Neural cell (in vitro differentiated cells): ENCODE results near the gene C12orf42. TPM values are rescaled to one million over a fixed set of nuclear protein-coding genes. Genes with fewer than 3 reads are reported as not detected.
"Not testable (repeated sequence)": the region's sequence is repeated elsewhere in the genome, so short reads cannot be mapped to it uniquely, and the experiment has no call there.

Experiments used
- H2AFZ ChIP-seq: fragments of 200-600, 300-800 bp; sonication (generic), shearing (Covaris generic); 2 replicates; pipeline ENCODE4 v1.6.0; 2014; ENCODE audit warnings: low read depth, mild to moderate bottlenecking, antibody characterized with exemption, low read length, moderate library complexity
- H3F3A ChIP-seq: fragments of 200-600 bp; shearing (Covaris generic); 2 replicates; pipeline ENCODE4 v1.6.1; 2016; ENCODE audit warnings: mild to moderate bottlenecking, moderate library complexity, mixed read lengths, antibody characterized with exemption, low read length; ENCODE audit not compliant: insufficient read depth, poor library complexity, severe bottlenecking
- H3K27ac ChIP-seq: fragments of 200-600, 300-800 bp; sonication (generic), shearing (Covaris generic); 2 replicates; pipeline ENCODE4 v1.5.1; 2014; ENCODE audit warnings: mild to moderate bottlenecking, low read length, moderate library complexity
- H3K27me3 ChIP-seq: fragments of 300-800, 200-600 bp; sonication (generic), shearing (Covaris generic); 2 replicates; pipeline ENCODE4 v1.6.0; 2014; ENCODE audit warnings: mild to moderate bottlenecking, low read depth, low read length, moderate library complexity; ENCODE audit not compliant: insufficient read depth
- H3K36me3 ChIP-seq: fragments of 300-800, 200-600 bp; sonication (generic), shearing (Covaris generic); 2 replicates; pipeline ENCODE4 v1.5.1; 2014; ENCODE audit warnings: mild to moderate bottlenecking, antibody characterized with exemption, low read length, moderate library complexity; ENCODE audit not compliant: insufficient read depth
- H3K4me2 ChIP-seq: fragments of 300-800, 200-600 bp; sonication (generic), shearing (Covaris generic); 2 replicates; pipeline ENCODE4 v1.6.0; 2014; ENCODE audit warnings: mild to moderate bottlenecking, low read length
- H3K4me3 ChIP-seq: fragments of 300-800, 200-600 bp; sonication (generic), shearing (Covaris generic); 2 replicates; pipeline ENCODE4 v1.5.1; 2014; ENCODE audit warnings: mild to moderate bottlenecking, low read length, moderate library complexity
- H3K79me2 ChIP-seq: fragments of 200-600 bp; shearing (Covaris generic); replicated peaks from 2 replicates; pipeline ENCODE4 v1.6.0; 2014; ENCODE audit warnings: mild to moderate bottlenecking, low read length, moderate library complexity; ENCODE audit not compliant: insufficient read depth
- H3K9ac ChIP-seq: fragments of 300-800, 200-600 bp; sonication (generic), shearing (Covaris generic); 2 replicates; pipeline ENCODE4 v1.6.1; 2016; ENCODE audit warnings: mild to moderate bottlenecking, low read length, mixed read lengths
- H3K9me2 ChIP-seq: fragments of 200-600 bp; shearing (Covaris generic); 2 replicates; pipeline ENCODE4 v1.6.1; 2016; ENCODE audit warnings: mild to moderate bottlenecking, low read length, mixed read lengths; ENCODE audit not compliant: insufficient read depth
- H3K9me3 ChIP-seq: fragments of 200-600, 300-800 bp; sonication (generic), shearing (Covaris generic); 2 replicates; pipeline ENCODE4 v1.6.1; 2016; ENCODE audit warnings: mild to moderate bottlenecking, mixed run types, low read length, moderate library complexity, mixed read lengths
- H4K20me1 ChIP-seq: fragments of 200-600 bp; shearing (Covaris generic); 2 replicates; pipeline ENCODE4 v1.6.1; 2016; ENCODE audit warnings: mild to moderate bottlenecking, mixed run types; ENCODE audit not compliant: insufficient read depth
- EP300 ChIP-seq: fragments of 450-650 bp; conservative IDR thresholded peaks from 2 replicates; pipeline ENCODE4 v1.6.1; 2014; ENCODE audit warnings: antibody characterized with exemption, mild to moderate bottlenecking, moderate library complexity; ENCODE audit not compliant: poor library complexity, severe bottlenecking
- EZH2 ChIP-seq: fragments of 200-600, 300-800 bp; shearing (Covaris generic), sonication (generic); IDR thresholded peaks from 2 replicates; pipeline ENCODE4 v1.6.1; 2014; ENCODE audit warnings: antibody characterized with exemption, low read length, borderline replicate concordance, mild to moderate bottlenecking; ENCODE audit not compliant: insufficient read depth, poor library complexity, severe bottlenecking
- MXI1 ChIP-seq: fragments of 450-650 bp; conservative IDR thresholded peaks from 2 replicates; pipeline ENCODE4 v1.6.1; 2014; ENCODE audit warnings: antibody characterized with exemption, mild to moderate bottlenecking; ENCODE audit not compliant: poor library complexity, severe bottlenecking
- POLR2AphosphoS5 ChIP-seq: IDR thresholded peaks from 2 replicates; pipeline ENCODE4 v1.6.1; 2012
- RAD21 ChIP-seq: fragments of 450-650 bp; conservative IDR thresholded peaks from 2 replicates; pipeline ENCODE4 v1.6.1; 2014; ENCODE audit warnings: antibody characterized with exemption, mild to moderate bottlenecking, moderate library complexity
- SMC3 ChIP-seq: fragments of 450-650 bp; conservative IDR thresholded peaks from 2 replicates; pipeline ENCODE4 v1.6.1; 2014; ENCODE audit warnings: antibody characterized with exemption, mild to moderate bottlenecking, moderate library complexity; ENCODE audit not compliant: poor library complexity
- TAF1 ChIP-seq: IDR thresholded peaks from 2 replicates; pipeline ENCODE4 v1.6.1; 2012; ENCODE audit warnings: low read depth
- polyA plus RNA-seq: library from polyadenylated mRNA; depleted of rRNA; stranded (reverse); fragments of >200 nt; gene quantifications from 2 replicates; pipeline ENCODE4 v1.2.3, GENCODE V29; 2014
- TF ChIP-seq, protein P1 (sequence below): IDR thresholded peaks from 2 replicates; pipeline ENCODE4 v1.6.1; 2012; ENCODE audit warnings: borderline replicate concordance
- TF ChIP-seq, protein P2 (sequence below): fragments of 450-650 bp; IDR thresholded peaks from 2 replicates; pipeline ENCODE4 v1.5.1; 2014; ENCODE audit warnings: antibody characterized with exemption, mild to moderate bottlenecking, moderate library complexity; ENCODE audit not compliant: poor library complexity, severe bottlenecking

Gene C12orf42
- polyA plus RNA-seq, 1 donor from 2014 or later, result 0.54 TPM

DNA sequence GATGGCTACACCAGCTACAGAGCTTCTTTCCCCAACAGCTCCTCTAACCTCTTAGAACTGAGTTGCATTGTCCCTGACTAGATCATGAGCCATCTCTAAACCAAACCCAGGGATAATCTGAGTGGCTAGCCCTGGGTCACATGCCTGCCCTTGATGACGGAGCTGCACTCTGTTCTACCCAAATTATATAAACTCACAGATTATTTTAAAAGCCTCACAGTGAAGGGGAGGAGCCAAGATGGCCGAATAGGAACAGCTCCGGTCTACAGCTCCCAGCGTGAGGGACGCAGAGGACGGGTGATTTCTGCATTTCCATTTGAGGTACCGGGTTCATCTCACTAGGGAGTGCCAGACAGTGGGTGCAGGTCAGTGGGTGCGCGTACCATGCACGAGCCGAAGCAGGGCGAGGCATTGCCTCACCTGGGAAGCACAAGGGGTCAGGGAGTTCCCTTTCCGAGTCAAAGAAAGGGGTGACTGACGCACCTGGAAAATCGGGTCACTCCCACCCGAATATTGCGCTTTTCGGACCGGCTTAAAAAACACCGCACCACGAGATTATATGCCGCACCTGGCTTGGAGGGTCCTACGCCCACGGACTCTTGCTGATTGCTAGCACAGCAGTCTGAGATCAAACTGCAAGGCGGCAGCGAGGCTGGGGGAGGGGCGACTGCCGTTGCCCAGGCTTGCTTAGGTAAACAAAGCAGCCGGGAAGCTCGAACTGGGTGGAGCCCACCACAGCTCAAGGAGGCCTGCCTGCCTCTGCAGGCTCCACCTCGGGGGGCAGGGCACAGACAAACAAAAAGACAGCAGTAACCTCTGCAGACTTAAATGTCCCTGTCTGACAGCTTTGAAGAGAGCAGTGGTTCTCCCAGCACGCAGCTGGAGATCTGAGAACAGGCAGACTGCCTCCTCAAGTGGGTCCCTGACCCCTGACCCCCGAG, 61.3 kb downstream of the C12orf42 start:
- H3F3A ChIP-seq, H3K27ac ChIP-seq, H3K9me2 ChIP-seq, H3K79me2 ChIP-seq, H3K4me2 ChIP-seq, H3K9ac ChIP-seq, H3K27me3 ChIP-seq, H4K20me1 ChIP-seq, H3K36me3 ChIP-seq, H3K9me3 ChIP-seq, H2AFZ ChIP-seq, H3K4me3 ChIP-seq: not testable (repeated sequence)

DNA sequence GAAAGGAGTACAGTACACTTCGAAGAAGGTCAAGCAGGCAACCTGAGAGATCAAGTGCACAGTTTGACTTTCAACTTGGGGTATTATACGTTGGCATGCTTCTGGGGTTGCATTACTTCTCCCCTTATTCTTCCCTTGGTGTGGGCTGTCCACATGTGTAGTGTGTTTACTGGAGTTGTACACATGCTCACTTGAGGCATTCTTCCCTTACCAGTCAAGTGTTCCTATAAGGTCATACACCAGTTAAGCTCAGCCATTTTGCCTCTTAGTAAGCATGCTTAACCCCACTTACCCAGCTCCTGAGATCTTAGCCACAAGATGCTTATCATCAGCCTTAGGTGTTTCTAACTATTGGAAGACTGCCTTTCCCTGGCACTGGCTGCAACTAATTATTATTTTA, 63.8 kb downstream of the C12orf42 start:
- Histone ChIP-seq H3K4me2 (no peak overlapping the region), H2AFZ (no peak overlapping the region), H3K27me3 (no peaks in the 10 kb centered on the region)

More for the DNA sequence above, 63.8 kb downstream of the C12orf42 start:
- Histone ChIP-seq H3K9ac (no peak overlapping the region), H3K9me3 (no peaks in the 10 kb centered on the region), H3K9me2 (no peaks in the 10 kb centered on the region), H3K4me3 (no peak overlapping the region), H3K79me2 (no peaks in the 10 kb centered on the region), H3F3A (no peaks in the 10 kb centered on the region), H3K27ac (no peak overlapping the region), H4K20me1 (no peaks in the 10 kb centered on the region), H3K36me3 (no peaks in the 10 kb centered on the region)
- TF ChIP-seq, protein P1, sequence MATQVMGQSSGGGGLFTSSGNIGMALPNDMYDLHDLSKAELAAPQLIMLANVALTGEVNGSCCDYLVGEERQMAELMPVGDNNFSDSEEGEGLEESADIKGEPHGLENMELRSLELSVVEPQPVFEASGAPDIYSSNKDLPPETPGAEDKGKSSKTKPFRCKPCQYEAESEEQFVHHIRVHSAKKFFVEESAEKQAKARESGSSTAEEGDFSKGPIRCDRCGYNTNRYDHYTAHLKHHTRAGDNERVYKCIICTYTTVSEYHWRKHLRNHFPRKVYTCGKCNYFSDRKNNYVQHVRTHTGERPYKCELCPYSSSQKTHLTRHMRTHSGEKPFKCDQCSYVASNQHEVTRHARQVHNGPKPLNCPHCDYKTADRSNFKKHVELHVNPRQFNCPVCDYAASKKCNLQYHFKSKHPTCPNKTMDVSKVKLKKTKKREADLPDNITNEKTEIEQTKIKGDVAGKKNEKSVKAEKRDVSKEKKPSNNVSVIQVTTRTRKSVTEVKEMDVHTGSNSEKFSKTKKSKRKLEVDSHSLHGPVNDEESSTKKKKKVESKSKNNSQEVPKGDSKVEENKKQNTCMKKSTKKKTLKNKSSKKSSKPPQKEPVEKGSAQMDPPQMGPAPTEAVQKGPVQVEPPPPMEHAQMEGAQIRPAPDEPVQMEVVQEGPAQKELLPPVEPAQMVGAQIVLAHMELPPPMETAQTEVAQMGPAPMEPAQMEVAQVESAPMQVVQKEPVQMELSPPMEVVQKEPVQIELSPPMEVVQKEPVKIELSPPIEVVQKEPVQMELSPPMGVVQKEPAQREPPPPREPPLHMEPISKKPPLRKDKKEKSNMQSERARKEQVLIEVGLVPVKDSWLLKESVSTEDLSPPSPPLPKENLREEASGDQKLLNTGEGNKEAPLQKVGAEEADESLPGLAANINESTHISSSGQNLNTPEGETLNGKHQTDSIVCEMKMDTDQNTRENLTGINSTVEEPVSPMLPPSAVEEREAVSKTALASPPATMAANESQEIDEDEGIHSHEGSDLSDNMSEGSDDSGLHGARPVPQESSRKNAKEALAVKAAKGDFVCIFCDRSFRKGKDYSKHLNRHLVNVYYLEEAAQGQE, result no peak
- no peak for TF ChIP-seq MXI1
- TF ChIP-seq EZH2, result no peak
- TF ChIP-seq SMC3, result no peak
- no peak for TF ChIP-seq POLR2AphosphoS5
- TF ChIP-seq TAF1, result no peak
- TF ChIP-seq RAD21, result no peak
- TF ChIP-seq, protein P2, sequence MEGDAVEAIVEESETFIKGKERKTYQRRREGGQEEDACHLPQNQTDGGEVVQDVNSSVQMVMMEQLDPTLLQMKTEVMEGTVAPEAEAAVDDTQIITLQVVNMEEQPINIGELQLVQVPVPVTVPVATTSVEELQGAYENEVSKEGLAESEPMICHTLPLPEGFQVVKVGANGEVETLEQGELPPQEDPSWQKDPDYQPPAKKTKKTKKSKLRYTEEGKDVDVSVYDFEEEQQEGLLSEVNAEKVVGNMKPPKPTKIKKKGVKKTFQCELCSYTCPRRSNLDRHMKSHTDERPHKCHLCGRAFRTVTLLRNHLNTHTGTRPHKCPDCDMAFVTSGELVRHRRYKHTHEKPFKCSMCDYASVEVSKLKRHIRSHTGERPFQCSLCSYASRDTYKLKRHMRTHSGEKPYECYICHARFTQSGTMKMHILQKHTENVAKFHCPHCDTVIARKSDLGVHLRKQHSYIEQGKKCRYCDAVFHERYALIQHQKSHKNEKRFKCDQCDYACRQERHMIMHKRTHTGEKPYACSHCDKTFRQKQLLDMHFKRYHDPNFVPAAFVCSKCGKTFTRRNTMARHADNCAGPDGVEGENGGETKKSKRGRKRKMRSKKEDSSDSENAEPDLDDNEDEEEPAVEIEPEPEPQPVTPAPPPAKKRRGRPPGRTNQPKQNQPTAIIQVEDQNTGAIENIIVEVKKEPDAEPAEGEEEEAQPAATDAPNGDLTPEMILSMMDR, result no peak
- no peak for TF ChIP-seq EP300
